ENCODE results near the gene TLR8. TPM values are rescaled to one million over a fixed set of nuclear protein-coding genes. Genes with fewer than 3 reads are reported as not detected.

Gene TLR8
- total and polyA plus RNA-seq, 2 experiments from 2014 or later, result not detected

DNA sequence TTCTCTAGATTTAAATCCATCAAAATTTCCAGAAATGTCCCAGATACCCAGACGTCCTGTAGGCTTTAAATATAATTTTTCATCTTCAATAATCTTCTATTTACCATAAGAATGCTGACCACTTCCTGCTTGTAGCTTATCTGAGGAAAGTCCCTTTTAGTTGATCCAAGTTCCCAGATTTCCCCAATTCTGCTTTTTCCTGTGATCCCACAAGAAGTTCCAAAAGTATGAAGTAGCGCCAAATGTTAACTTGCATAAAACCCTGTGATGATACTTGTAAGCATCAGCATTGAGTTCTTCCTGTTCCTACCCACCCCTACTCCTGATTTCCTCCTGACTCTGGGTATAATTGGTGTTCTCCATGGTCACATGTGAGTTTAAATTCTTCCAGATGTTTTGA, 10.6 kb upstream of the TLR8 start (continued):
- TF ChIP-seq, protein P1, sequence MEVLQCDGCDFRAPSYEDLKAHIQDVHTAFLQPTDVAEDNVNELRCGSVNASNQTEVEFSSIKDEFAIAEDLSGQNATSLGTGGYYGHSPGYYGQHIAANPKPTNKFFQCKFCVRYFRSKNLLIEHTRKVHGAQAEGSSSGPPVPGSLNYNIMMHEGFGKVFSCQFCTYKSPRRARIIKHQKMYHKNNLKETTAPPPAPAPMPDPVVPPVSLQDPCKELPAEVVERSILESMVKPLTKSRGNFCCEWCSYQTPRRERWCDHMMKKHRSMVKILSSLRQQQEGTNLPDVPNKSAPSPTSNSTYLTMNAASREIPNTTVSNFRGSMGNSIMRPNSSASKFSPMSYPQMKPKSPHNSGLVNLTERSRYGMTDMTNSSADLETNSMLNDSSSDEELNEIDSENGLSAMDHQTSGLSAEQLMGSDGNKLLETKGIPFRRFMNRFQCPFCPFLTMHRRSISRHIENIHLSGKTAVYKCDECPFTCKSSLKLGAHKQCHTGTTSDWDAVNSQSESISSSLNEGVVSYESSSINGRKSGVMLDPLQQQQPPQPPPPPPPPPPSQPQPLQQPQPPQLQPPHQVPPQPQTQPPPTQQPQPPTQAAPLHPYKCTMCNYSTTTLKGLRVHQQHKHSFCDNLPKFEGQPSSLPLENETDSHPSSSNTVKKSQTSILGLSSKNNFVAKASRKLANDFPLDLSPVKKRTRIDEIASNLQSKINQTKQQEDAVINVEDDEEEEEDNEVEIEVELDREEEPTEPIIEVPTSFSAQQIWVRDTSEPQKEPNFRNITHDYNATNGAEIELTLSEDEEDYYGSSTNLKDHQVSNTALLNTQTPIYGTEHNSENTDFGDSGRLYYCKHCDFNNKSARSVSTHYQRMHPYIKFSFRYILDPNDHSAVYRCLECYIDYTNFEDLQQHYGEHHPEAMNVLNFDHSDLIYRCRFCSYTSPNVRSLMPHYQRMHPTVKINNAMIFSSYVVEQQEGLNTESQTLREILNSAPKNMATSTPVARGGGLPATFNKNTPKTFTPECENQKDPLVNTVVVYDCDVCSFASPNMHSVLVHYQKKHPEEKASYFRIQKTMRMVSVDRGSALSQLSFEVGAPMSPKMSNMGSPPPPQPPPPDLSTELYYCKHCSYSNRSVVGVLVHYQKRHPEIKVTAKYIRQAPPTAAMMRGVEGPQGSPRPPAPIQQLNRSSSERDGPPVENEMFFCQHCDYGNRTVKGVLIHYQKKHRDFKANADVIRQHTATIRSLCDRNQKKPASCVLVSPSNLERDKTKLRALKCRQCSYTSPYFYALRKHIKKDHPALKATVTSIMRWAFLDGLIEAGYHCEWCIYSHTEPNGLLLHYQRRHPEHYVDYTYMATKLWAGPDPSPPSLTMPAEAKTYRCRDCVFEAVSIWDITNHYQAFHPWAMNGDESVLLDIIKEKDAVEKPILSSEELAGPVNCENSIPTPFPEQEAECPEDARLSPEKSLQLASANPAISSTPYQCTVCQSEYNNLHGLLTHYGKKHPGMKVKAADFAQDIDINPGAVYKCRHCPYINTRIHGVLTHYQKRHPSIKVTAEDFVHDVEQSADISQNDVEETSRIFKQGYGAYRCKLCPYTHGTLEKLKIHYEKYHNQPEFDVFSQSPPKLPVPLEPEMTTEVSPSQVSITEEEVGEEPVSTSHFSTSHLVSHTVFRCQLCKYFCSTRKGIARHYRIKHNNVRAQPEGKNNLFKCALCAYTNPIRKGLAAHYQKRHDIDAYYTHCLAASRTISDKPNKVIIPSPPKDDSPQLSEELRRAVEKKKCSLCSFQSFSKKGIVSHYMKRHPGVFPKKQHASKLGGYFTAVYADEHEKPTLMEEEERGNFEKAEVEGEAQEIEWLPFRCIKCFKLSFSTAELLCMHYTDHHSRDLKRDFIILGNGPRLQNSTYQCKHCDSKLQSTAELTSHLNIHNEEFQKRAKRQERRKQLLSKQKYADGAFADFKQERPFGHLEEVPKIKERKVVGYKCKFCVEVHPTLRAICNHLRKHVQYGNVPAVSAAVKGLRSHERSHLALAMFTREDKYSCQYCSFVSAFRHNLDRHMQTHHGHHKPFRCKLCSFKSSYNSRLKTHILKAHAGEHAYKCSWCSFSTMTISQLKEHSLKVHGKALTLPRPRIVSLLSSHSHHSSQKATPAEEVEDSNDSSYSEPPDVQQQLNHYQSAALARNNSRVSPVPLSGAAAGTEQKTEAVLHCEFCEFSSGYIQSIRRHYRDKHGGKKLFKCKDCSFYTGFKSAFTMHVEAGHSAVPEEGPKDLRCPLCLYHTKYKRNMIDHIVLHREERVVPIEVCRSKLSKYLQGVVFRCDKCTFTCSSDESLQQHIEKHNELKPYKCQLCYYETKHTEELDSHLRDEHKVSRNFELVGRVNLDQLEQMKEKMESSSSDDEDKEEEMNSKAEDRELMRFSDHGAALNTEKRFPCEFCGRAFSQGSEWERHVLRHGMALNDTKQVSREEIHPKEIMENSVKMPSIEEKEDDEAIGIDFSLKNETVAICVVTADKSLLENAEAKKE (CRISPR knock-in tag; IDR thresholded peaks at IDR 0.05), result no peak

DNA sequence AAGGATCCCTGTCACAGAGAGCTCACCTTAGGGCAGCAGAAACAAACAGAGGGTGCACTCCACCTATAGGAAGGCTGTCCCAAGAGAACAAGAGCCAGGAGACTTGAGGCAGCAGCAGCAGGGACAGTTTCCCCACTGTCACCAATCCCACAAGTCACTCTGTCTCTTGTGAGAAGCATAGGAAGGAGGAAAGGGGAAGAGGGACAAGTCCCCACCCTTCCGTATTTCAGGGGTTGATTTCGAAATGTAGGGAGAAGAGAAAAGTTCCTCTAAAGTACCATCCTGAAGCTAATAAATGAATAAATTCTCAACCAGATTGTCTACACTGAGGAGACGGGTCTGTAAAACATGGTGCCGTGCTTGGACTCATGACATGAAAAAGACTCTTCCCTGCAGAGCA, 9.5 kb upstream of the TLR8 start:
- no peak overlapping the region for H3K27ac Mint-ChIP-seq
- Histone ChIP-seq H3K27ac (ENCODE audit: low read depth) (no peak overlapping the region), H3K4me1 (ENCODE audit: insufficient read depth) (peaks cover 5% of the 10 kb centered on the region; the same call in 1 of the 2 replicates), H3K36me3 (ENCODE audit: insufficient read depth) (no peaks in the 10 kb centered on the region), H3K9me2 (ENCODE audit: insufficient read depth) (no peaks in the 10 kb centered on the region), H3K4me2 (no peak overlapping the region), H3F3A (replicated peaks; ENCODE audit: low read depth) (no peaks in the 10 kb centered on the region), H3K4me3 (no peak overlapping the region), H3K79me2 (replicated peaks; ENCODE audit: insufficient read depth) (no peaks in the 10 kb centered on the region), H4K20me1 (replicated peaks; ENCODE audit: insufficient read depth) (no peaks in the 10 kb centered on the region), H2AFZ (no peak overlapping the region), H3K27me3 (ENCODE audit: insufficient read depth) (no peaks in the 10 kb centered on the region)
- peaks cover 15% of the 10 kb centered on the region; the same call in 2 of the 3 replicates for H3K4me1 Mint-ChIP-seq
- H3K27me3 Mint-ChIP-seq (ENCODE audit: insufficient read depth, low read depth, poor library complexity), result no peaks in the 10 kb centered on the region
- H3K36me3 Mint-ChIP-seq (ENCODE audit: low read depth), result no peaks in the 10 kb centered on the region
- DNase-seq (ENCODE audit: low spot score) (no peak), ATAC-seq (no peak)
- H3K4me3 Mint-ChIP-seq, result no peak overlapping the region
- no peak for TF ChIP-seq NANOG (IDR thresholded peaks at IDR 0.05; ENCODE audit: borderline replicate concordance)
- TF ChIP-seq ZNF114 (CRISPR knock-in tag; IDR thresholded peaks at IDR 0.05), result no peak
- TF ChIP-seq, protein P2, sequence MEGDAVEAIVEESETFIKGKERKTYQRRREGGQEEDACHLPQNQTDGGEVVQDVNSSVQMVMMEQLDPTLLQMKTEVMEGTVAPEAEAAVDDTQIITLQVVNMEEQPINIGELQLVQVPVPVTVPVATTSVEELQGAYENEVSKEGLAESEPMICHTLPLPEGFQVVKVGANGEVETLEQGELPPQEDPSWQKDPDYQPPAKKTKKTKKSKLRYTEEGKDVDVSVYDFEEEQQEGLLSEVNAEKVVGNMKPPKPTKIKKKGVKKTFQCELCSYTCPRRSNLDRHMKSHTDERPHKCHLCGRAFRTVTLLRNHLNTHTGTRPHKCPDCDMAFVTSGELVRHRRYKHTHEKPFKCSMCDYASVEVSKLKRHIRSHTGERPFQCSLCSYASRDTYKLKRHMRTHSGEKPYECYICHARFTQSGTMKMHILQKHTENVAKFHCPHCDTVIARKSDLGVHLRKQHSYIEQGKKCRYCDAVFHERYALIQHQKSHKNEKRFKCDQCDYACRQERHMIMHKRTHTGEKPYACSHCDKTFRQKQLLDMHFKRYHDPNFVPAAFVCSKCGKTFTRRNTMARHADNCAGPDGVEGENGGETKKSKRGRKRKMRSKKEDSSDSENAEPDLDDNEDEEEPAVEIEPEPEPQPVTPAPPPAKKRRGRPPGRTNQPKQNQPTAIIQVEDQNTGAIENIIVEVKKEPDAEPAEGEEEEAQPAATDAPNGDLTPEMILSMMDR (conservative IDR thresholded peaks at IDR 0.05; ENCODE audit: low read depth in 2 of 2), result no peak
- TF ChIP-seq JUNB (IDR thresholded peaks at IDR 0.05; ENCODE audit: unreplicated experiment), result no peak
- TF ChIP-seq, protein P1 (CRISPR knock-in tag; IDR thresholded peaks at IDR 0.05), result no peak
- no peaks in the 10 kb centered on the region for H3K9me3 Mint-ChIP-seq

Measured in GM23338 (cell line).